Caco-2 (cell line): ENCODE measurements around the gene NAGLU. TPM values are rescaled to one million over a fixed set of nuclear protein-coding genes. Genes with fewer than 3 reads are reported as not detected.

Source experiments
- BruUV-seq: library from RNA; stranded (reverse); fragments of 400-500 nt; replicated peaks from 2 replicates; lab custom pipeline; 2021; lab: Mats Ljungman, UMichigan
- CTCF ChIA-PET: fragments of 300-600 bp; sonication (Branson Sonifier 250); formaldehyde crosslinking; loops from one replicate; lab custom pipeline; 2022; ENCODE audit warnings: antibody characterized with exemption; lab: Charles Lee
- POLR2A ChIA-PET: fragments of 300-600 bp; sonication (Branson Sonifier 250); formaldehyde crosslinking; loops from one replicate; lab custom pipeline; 2022; ENCODE audit warnings: antibody characterized with exemption; lab: Charles Lee
- DNase-seq, 2 experiments: peaks; one replicate each; pipeline versions ENCODE4 v3.0.0 to v3.0.0-alpha.2; 2020 to 2022
- H3K27me3 ChIP-seq: replicated peaks from 2 replicates; pipeline ENCODE4 v1.6.0; 2011; ENCODE audit warnings: low read length; ENCODE audit not compliant: control insufficient read depth, insufficient read depth
- H3K36me3 ChIP-seq: 2 replicates; pipeline ENCODE4 v1.5.1; 2011; ENCODE audit warnings: low read length; ENCODE audit not compliant: control insufficient read depth, insufficient read depth
- H3K4me1 ChIP-seq: fragments of 250-450 bp; sonication (Bioruptor Pico); 2 replicates; pipeline ENCODE4 v1.5.1; 2020; ENCODE audit warnings: mild to moderate bottlenecking
- H3K4me3 ChIP-seq: 2 replicates; pipeline ENCODE4 v1.5.1; 2011; ENCODE audit warnings: low read depth, mild to moderate bottlenecking, control low read depth, low read length
- H3K9me3 ChIP-seq: fragments of 250-450 bp; sonication (Bioruptor Pico); 2 replicates; pipeline ENCODE4 v1.5.1; 2020; ENCODE audit warnings: mild to moderate bottlenecking, moderate library complexity
- H3K27ac Mint-ChIP-seq: one replicate; pipeline ENCODE4 v1.8.0; 2022; ENCODE audit warnings: mixed read lengths; ENCODE audit not compliant: unreplicated experiment
- H3K27me3 Mint-ChIP-seq: one replicate; pipeline ENCODE4 v1.8.0; 2022; ENCODE audit warnings: mixed read lengths; ENCODE audit not compliant: insufficient read depth, unreplicated experiment
- H3K36me3 Mint-ChIP-seq: one replicate; pipeline ENCODE4 v1.8.0; 2022; ENCODE audit warnings: mild to moderate bottlenecking, mixed read lengths; ENCODE audit not compliant: insufficient read depth, unreplicated experiment
- H3K4me1 Mint-ChIP-seq: one replicate; pipeline ENCODE4 v1.8.0; 2022; ENCODE audit warnings: low read depth, mixed read lengths; ENCODE audit not compliant: unreplicated experiment
- H3K4me3 Mint-ChIP-seq: one replicate; pipeline ENCODE4 v1.8.0; 2022; ENCODE audit warnings: mild to moderate bottlenecking, moderate library complexity, mixed read lengths; ENCODE audit not compliant: unreplicated experiment
- H3K9me3 Mint-ChIP-seq: one replicate; pipeline ENCODE4 v1.8.0; 2022; ENCODE audit warnings: mixed read lengths; ENCODE audit not compliant: unreplicated experiment
- intact Hi-C: fragments of 100-400 bp; cut with micrococcal nuclease; formaldehyde crosslinking; loops from one replicate; pipeline ENCODE4 v1.10.0; 2022; ENCODE audit not compliant: unreplicated experiment
- total RNA-seq: library from RNA; stranded (reverse); gene quantifications from 2 replicates; pipeline ENCODE4 v1.2.3, GENCODE V29; 2022
- TF ChIP-seq, protein P1 (sequence below), 2 experiments: fragments of 200-600 bp in 1 of 2; IDR thresholded peaks; 1 replicate in 1 of 2; 2 replicates in 1 of 2; pipeline versions ENCODE4 v1.5.1 to v1.8.0; 2011 to 2022; ENCODE audit warnings: antibody characterized with exemption in 1 of 2, control low read depth in 1 of 2, inconsistent platforms in 1 of 2, low read depth in 1 of 2, low read length in 1 of 2, mild to moderate bottlenecking in 1 of 2, moderate library complexity in 1 of 2; ENCODE audit not compliant: insufficient read depth in 1 of 2, severe bottlenecking in 1 of 2, unreplicated experiment in 1 of 2

NAGLU gene
- total RNA-seq, 1 experiment from 2014 or later = 28.7 TPM

DNA sequence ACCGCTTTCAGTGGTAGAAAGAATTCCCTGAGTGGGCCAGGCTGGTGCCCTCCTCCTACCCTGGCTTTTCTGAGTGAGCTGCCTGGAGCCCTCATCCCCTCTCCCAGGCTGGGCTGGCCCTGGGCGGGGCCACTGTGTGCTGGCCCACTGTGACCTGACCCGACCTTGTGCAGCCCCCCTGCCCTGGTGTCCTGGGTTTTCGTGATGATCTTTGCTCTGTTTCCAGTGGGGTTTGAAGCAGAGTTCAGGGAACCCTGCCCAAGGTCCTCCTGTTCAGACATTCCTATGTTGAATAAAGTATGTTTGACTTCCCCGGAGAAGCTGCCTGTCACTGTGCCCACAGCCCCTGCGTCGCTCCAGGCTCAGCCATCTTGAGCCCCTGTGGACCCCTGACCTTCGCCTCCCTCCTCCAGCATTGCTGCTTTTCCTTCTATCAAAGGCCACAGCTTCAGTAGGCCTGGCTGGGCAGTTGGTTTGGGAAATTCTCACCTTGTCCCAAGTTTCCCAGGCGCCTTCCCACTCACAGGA lies 13.7 kb upstream of the NAGLU start:
- H3K27me3 ChIP-seq = no peaks in the 10 kb centered on the region

DNA sequence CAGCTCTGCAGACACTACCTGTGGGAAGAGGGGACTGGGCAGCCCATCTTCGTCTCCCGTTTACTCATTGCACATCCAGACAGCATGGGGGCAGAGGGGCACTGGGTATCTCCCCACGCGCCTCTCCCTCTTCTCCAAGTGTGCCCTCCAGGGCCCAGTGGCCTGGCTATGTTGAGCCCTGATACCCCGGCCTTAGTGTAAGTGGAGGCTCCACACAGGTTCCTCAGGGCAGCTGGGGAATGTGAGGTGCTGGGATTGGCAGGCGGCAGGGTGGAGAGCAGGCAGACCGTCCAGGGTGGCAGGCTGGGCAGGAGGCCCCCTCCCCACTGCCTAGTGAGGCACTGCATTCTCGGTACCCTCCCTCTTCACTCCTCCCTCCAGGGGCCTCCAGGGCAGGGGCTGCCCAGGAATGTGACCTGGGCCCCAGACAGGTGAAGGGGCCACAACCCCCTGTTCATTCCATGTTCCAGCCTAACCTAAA lies 13.2 kb upstream of the NAGLU start:
- H3K36me3 Mint-ChIP-seq = peaks cover 26% of the 10 kb centered on the region
- H3K9me3 ChIP-seq = no peaks in the 10 kb centered on the region
- DNase-seq = peak; percentile 30 to 47
- TF ChIP-seq, protein P1, sequence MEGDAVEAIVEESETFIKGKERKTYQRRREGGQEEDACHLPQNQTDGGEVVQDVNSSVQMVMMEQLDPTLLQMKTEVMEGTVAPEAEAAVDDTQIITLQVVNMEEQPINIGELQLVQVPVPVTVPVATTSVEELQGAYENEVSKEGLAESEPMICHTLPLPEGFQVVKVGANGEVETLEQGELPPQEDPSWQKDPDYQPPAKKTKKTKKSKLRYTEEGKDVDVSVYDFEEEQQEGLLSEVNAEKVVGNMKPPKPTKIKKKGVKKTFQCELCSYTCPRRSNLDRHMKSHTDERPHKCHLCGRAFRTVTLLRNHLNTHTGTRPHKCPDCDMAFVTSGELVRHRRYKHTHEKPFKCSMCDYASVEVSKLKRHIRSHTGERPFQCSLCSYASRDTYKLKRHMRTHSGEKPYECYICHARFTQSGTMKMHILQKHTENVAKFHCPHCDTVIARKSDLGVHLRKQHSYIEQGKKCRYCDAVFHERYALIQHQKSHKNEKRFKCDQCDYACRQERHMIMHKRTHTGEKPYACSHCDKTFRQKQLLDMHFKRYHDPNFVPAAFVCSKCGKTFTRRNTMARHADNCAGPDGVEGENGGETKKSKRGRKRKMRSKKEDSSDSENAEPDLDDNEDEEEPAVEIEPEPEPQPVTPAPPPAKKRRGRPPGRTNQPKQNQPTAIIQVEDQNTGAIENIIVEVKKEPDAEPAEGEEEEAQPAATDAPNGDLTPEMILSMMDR (IDR thresholded peaks at IDR 0.05; ENCODE audit: insufficient read depth in 1 of 2, low read depth in 1 of 2, low read length in 1 of 2, severe bottlenecking in 1 of 2, unreplicated experiment in 1 of 2) = no peak
- no peaks in the 10 kb centered on the region for H3K27me3 ChIP-seq
- H3K4me3 ChIP-seq = no peak overlapping the region
- H3K4me1 Mint-ChIP-seq = peaks cover 69% of the 10 kb centered on the region
- no peak overlapping the region for H3K4me3 Mint-ChIP-seq
- peaks cover 67% of the 10 kb centered on the region for H3K4me1 ChIP-seq
- no peaks in the 10 kb centered on the region for H3K9me3 Mint-ChIP-seq
- ChIA-PET CTCF (interaction anchor here (0.8 to 0.9 kb wide), 3 partner anchors 18 to 94 kb away, joined by 3 read pairs; partner anchors contain the start of gene PSMC3IP), POLR2A (interaction anchor here (0.6 kb wide), 1 partner anchor 10 kb away, joined by 4 read pairs; no protein-coding TSS in a partner anchor)
- intact Hi-C loops = no loop called here
- no peaks in the 10 kb centered on the region for H3K27me3 Mint-ChIP-seq
- no TSS peak for BruUV-seq
- peak overlapping the region; percentile 90 for H3K27ac Mint-ChIP-seq
- H3K36me3 ChIP-seq = peaks cover 1% of the 10 kb centered on the region; the same call in 1 of the 2 replicates

More for the DNA sequence above, 13.7 kb upstream of the NAGLU start:
- peaks cover 69% of the 10 kb centered on the region for H3K4me1 ChIP-seq
- peaks cover 1% of the 10 kb centered on the region; the same call in 1 of the 2 replicates for H3K36me3 ChIP-seq
- BruUV-seq = no TSS peak
- intact Hi-C loops = no loop called here
- Mint-ChIP-seq H3K27ac (peak overlapping the region; percentile 90), H3K36me3 (peaks cover 31% of the 10 kb centered on the region), H3K4me3 (no peak overlapping the region), H3K9me3 (no peaks in the 10 kb centered on the region), H3K27me3 (no peaks in the 10 kb centered on the region), H3K4me1 (peaks cover 66% of the 10 kb centered on the region)
- H3K9me3 ChIP-seq = no peaks in the 10 kb centered on the region
- no peak for DNase-seq
- H3K4me3 ChIP-seq = no peak overlapping the region
- TF ChIP-seq, protein P1 (IDR thresholded peaks at IDR 0.05; ENCODE audit: insufficient read depth in 1 of 2, low read depth in 1 of 2, low read length in 1 of 2, severe bottlenecking in 1 of 2, unreplicated experiment in 1 of 2) = no peak
- ChIA-PET POLR2A (interaction anchor here (0.6 kb wide), 1 partner anchor 10 kb away, joined by 4 read pairs; no protein-coding TSS in a partner anchor), CTCF (interaction anchor here (0.8 to 0.9 kb wide), 2 partner anchors 19 to 94 kb away, joined by 3 read pairs; no protein-coding TSS in a partner anchor)

DNA sequence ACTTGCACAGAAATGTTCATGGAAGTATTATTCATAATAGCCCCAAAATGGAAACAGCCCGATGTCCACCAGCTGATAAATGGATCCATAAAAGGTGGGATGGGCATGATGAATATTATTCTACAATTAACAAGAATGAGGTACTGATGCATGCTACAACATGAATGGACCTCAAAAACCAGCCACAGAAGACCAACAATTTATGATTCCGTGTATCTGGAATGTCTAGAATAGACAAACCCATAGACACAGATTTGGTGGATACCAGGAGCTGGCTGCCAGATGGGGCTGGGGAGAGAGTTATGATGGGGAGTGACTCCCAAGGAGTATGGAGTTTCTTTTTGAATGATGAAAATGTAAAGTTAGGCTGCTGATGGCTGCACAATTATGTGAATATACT lies 10.8 kb upstream of the NAGLU start:
- no peaks in the 10 kb centered on the region for H3K27me3 Mint-ChIP-seq

More for the DNA sequence above, 10.8 kb upstream of the NAGLU start:
- intact Hi-C loops = no loop called here
- H3K9me3 ChIP-seq = no peaks in the 10 kb centered on the region
- TF ChIP-seq, protein P1 (IDR thresholded peaks at IDR 0.05; ENCODE audit: insufficient read depth in 1 of 2, low read depth in 1 of 2, low read length in 1 of 2, severe bottlenecking in 1 of 2, unreplicated experiment in 1 of 2) = no peak
- H3K27ac Mint-ChIP-seq = peak overlapping the region; percentile 45
- POLR2A ChIA-PET = no interaction called here
- no peak for DNase-seq
- peaks cover 1% of the 10 kb centered on the region; the same call in 1 of the 2 replicates for H3K36me3 ChIP-seq
- H3K9me3 Mint-ChIP-seq = no peaks in the 10 kb centered on the region
- peaks cover 53% of the 10 kb centered on the region for H3K4me1 ChIP-seq
- H3K4me3 ChIP-seq = no peak overlapping the region
- BruUV-seq = no TSS peak
- H3K4me1 Mint-ChIP-seq = peaks cover 47% of the 10 kb centered on the region
- no peaks in the 10 kb centered on the region for H3K27me3 ChIP-seq
- peaks cover 13% of the 10 kb centered on the region for H3K36me3 Mint-ChIP-seq
- CTCF ChIA-PET = no interaction called here
- no peak overlapping the region for H3K4me3 Mint-ChIP-seq
